PFSK-1 (cell line): ENCODE results near the gene IL10.

Experiments
- FOXP2 ChIP-seq: optimal IDR thresholded peaks from 2 replicates; pipeline ENCODE3; 2011; ENCODE audit warnings: borderline replicate concordance, control low read depth, inconsistent platforms; ENCODE audit not compliant: insufficient read depth; ENCODE audit errors: extremely low read length, extremely low read depth
- POLR2AphosphoS5 ChIP-seq: IDR thresholded peaks from 2 replicates; pipeline ENCODE4 v1.6.1; 2012; ENCODE audit warnings: low read depth, mild to moderate bottlenecking, control low read depth, low read length, moderate library complexity
- SIN3A ChIP-seq: IDR thresholded peaks from 2 replicates; pipeline ENCODE4 v1.6.1; 2012; ENCODE audit warnings: mild to moderate bottlenecking, low read length, moderate library complexity, borderline replicate concordance; ENCODE audit not compliant: insufficient read depth
- TAF1 ChIP-seq: IDR thresholded peaks from 2 replicates; pipeline ENCODE4 v1.6.1; 2012; ENCODE audit warnings: low read length, control low read depth, borderline replicate concordance; ENCODE audit not compliant: insufficient read depth
- TF ChIP-seq, protein P1 (sequence below), 2 experiments: IDR thresholded peaks; 2 replicates each; pipeline versions ENCODE4 v1.6.1 to v1.8.0; 2011 to 2012; ENCODE audit warnings: low read depth in 2 of 2, low read length in 2 of 2, control low read depth in 1 of 2, inconsistent platforms in 1 of 2, mild to moderate bottlenecking in 1 of 2, moderate library complexity in 1 of 2; ENCODE audit not compliant: insufficient read depth in 1 of 2

DNA sequence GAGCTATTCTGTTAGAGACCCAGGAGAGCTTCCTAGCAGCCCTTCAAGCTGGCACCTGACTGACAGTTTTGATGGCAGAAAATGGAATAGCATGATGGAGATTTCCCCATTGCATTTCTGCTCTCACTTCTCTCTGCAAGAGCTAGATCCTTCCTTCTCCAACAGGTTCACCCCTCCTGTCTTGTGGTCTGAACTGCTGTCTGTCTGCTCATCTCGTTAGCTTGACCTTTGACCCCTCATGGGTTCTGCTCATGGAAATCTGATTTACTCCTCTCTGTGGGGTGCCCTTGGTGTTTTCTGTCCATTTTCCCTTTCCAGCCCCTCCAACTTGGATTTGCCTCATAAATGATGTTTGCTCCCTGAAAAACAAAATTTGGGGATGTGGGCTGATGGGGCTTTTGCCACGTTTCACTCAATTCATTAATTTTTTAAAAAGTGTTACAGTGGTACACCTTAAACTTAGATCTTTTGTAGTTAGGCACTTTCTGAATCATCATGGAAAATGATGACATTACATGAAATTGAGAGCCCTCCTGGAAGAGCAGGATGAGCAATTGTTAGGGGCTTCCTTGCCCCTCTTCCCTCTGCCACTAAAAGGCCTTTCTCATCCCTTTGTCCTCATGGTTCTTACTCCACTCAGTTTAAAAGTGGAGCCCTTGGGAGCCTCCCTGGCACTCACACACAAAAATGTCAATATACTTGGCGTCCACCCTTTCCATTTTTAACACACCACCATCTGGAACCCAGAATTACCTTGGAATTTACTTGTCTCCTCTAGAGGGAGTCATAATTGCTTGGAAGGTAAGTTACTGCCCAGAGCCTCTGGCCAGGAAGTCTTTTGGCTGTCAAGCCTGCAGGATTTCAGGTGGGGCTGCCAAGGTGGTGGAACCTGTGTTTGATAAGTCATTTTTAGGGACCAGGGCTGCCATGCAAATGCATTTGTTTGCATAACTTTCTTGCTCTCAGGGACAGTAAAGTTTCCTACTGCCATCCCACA is 33.6 kb downstream of the IL10 start:
- TF ChIP-seq POLR2AphosphoS5 (no peak), TAF1 (no peak), SIN3A (no peak), FOXP2 (no peak)
- TF ChIP-seq, protein P1, sequence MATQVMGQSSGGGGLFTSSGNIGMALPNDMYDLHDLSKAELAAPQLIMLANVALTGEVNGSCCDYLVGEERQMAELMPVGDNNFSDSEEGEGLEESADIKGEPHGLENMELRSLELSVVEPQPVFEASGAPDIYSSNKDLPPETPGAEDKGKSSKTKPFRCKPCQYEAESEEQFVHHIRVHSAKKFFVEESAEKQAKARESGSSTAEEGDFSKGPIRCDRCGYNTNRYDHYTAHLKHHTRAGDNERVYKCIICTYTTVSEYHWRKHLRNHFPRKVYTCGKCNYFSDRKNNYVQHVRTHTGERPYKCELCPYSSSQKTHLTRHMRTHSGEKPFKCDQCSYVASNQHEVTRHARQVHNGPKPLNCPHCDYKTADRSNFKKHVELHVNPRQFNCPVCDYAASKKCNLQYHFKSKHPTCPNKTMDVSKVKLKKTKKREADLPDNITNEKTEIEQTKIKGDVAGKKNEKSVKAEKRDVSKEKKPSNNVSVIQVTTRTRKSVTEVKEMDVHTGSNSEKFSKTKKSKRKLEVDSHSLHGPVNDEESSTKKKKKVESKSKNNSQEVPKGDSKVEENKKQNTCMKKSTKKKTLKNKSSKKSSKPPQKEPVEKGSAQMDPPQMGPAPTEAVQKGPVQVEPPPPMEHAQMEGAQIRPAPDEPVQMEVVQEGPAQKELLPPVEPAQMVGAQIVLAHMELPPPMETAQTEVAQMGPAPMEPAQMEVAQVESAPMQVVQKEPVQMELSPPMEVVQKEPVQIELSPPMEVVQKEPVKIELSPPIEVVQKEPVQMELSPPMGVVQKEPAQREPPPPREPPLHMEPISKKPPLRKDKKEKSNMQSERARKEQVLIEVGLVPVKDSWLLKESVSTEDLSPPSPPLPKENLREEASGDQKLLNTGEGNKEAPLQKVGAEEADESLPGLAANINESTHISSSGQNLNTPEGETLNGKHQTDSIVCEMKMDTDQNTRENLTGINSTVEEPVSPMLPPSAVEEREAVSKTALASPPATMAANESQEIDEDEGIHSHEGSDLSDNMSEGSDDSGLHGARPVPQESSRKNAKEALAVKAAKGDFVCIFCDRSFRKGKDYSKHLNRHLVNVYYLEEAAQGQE (IDR thresholded peaks at IDR 0.05; ENCODE audit: insufficient read depth in 1 of 2, low read depth in 2 of 2, low read length in 2 of 2) = no peak
